Measurements from ENCODE around the gene NFS1. TPM values are rescaled to one million over a fixed set of nuclear protein-coding genes. Genes with fewer than 3 reads are reported as not detected.

NFS1 gene
- total RNA-seq, 2 donors from 2014 or later: 41.2 to 56.7 TPM

- H3K4me1 ChIP-seq (replicated peaks): peaks cover 3% of the 10 kb centered on the region
- WGBS: 55% methylated on average over 1 of the region's 1 CpG
Observed at GRCh38 chr20:35732644-35732982, 33.5 kb upstream of the NFS1 start.

GRCh38 chr20:35731862-35732643 is 32.9 kb upstream of the NFS1 start:
- Histone ChIP-seq H3K27me3 (replicated peaks; ENCODE audit: insufficient read depth) (no peaks in the 10 kb centered on the region), H3K27ac (no peak overlapping the region), H3K4me1 (replicated peaks) (peaks cover 3% of the 10 kb centered on the region), H3K4me3 (no peak overlapping the region), H3K9me3 (no peaks in the 10 kb centered on the region), H3K36me3 (peaks cover 6 to 8% of the 10 kb centered on the region in 2 donors)
- no peak for DNase-seq (ENCODE audit: low spot score)
- intact Hi-C loops (cut with DNase I): no loop called here
- TF ChIP-seq POLR2AphosphoS5 (IDR thresholded peaks at IDR 0.05) (no peak), POLR2A (IDR thresholded peaks at IDR 0.05) (no peak), CTCF (IDR thresholded peaks at IDR 0.05) (no peak)
- WGBS: 87% methylated on average over 24 of the region's 24 CpGs

More at GRCh38 chr20:35732644-35732982, 33.5 kb upstream of the NFS1 start:
- DNase-seq (ENCODE audit: low spot score): no peak
- H3K36me3 ChIP-seq: peaks cover 6 to 7% of the 10 kb centered on the region in 2 donors
- H3K9me3 ChIP-seq: no peaks in the 10 kb centered on the region
- no peak for TF ChIP-seq POLR2A (IDR thresholded peaks at IDR 0.05)
- no peak for TF ChIP-seq CTCF (IDR thresholded peaks at IDR 0.05)
- no peak for TF ChIP-seq POLR2AphosphoS5 (IDR thresholded peaks at IDR 0.05)
- H3K4me3 ChIP-seq: no peak overlapping the region
- H3K27me3 ChIP-seq (replicated peaks; ENCODE audit: insufficient read depth): no peaks in the 10 kb centered on the region
- intact Hi-C loops (cut with DNase I): no loop called here
- H3K27ac ChIP-seq: no peak overlapping the region

- intact Hi-C loops (cut with DNase I): no loop called here
- 41% methylated on average over 2 of the region's 2 CpGs for WGBS
- no peak overlapping the region for H3K27ac ChIP-seq
Observed at GRCh38 chr20:35731469-35731788, 32.3 kb upstream of the NFS1 start.

GRCh38 chr20:35730583-35731468 is 31.7 kb upstream of the NFS1 start:
- H3K4me1 ChIP-seq (replicated peaks): peaks cover 3% of the 10 kb centered on the region

More at GRCh38 chr20:35731469-35731788, 32.3 kb upstream of the NFS1 start:
- no peak for TF ChIP-seq POLR2A (IDR thresholded peaks at IDR 0.05)
- no peak for TF ChIP-seq POLR2AphosphoS5 (IDR thresholded peaks at IDR 0.05)
- no peak for TF ChIP-seq CTCF (IDR thresholded peaks at IDR 0.05)
- Histone ChIP-seq H3K4me1 (replicated peaks) (peaks cover 3% of the 10 kb centered on the region), H3K27me3 (replicated peaks; ENCODE audit: insufficient read depth) (no peaks in the 10 kb centered on the region), H3K36me3 (peaks cover 6 to 10% of the 10 kb centered on the region in 2 donors), H3K4me3 (no peak overlapping the region), H3K9me3 (no peaks in the 10 kb centered on the region)
- no peak for DNase-seq (ENCODE audit: low spot score)

More at GRCh38 chr20:35730583-35731468, 31.7 kb upstream of the NFS1 start:
- no peak overlapping the region for H3K27ac ChIP-seq
- peaks cover 6 to 14% of the 10 kb centered on the region in 2 donors for H3K36me3 ChIP-seq
- WGBS: 41% methylated on average over 4 of the region's 4 CpGs
- intact Hi-C loops (cut with DNase I): no loop called here
- TF ChIP-seq POLR2A (IDR thresholded peaks at IDR 0.05) (no peak), CTCF (IDR thresholded peaks at IDR 0.05) (no peak), POLR2AphosphoS5 (IDR thresholded peaks at IDR 0.05) (no peak)
- no peaks in the 10 kb centered on the region for H3K27me3 ChIP-seq (replicated peaks; ENCODE audit: insufficient read depth)
- H3K9me3 ChIP-seq: no peaks in the 10 kb centered on the region
- H3K4me3 ChIP-seq: no peak overlapping the region
- no peak for DNase-seq (ENCODE audit: low spot score)

Data from prostate gland (tissue), 2 donors.